Muscle of leg (tissue), 11 donors: Measurements from ENCODE around the gene ECE2. TPM values are rescaled to one million over a fixed set of nuclear protein-coding genes. Genes with fewer than 3 reads are reported as not detected.

ENCODE experiments used
- DNase-seq: peaks from one replicate; pipeline ENCODE4 v3.0.0; 2013
- H3K27ac ChIP-seq: one replicate; pipeline ENCODE4 v1.5.1; 2013; ENCODE audit warnings: mild to moderate bottlenecking, low read length, control low read depth
- H3K27me3 ChIP-seq: one replicate; pipeline ENCODE4 v1.6.1; 2013; ENCODE audit warnings: low read length; ENCODE audit not compliant: control insufficient read depth, insufficient read depth
- H3K36me3 ChIP-seq: one replicate; pipeline ENCODE4 v1.6.1; 2013; ENCODE audit warnings: low read length; ENCODE audit not compliant: control insufficient read depth, insufficient read depth
- H3K4me1 ChIP-seq: one replicate; pipeline ENCODE4 v1.6.1; 2013; ENCODE audit warnings: low read length; ENCODE audit not compliant: control insufficient read depth, insufficient read depth
- H3K4me3 ChIP-seq: one replicate; pipeline ENCODE4 v1.5.1; 2013; ENCODE audit warnings: low read length, control low read depth
- H3K9me3 ChIP-seq: replicated peaks from 2 replicates; pipeline ENCODE4 v1.6.1; 2013; ENCODE audit warnings: low read depth, low read length; ENCODE audit not compliant: control insufficient read depth
- WGBS: methylation state at CpG from one replicate; pipeline ENCODE4 v1.1.5; 2013; ENCODE audit warnings: missing lambda C conversion rate; ENCODE audit not compliant: insufficient coverage; 5-methylcytosine and 5-hydroxymethylcytosine counted together
- polyA plus RNA-seq, 8 donors: library from polyadenylated mRNA; unstranded; fragments of 120-200 nt; gene quantifications; one replicate each; pipeline versions ENCODE4 v1.2.1 to v1.2.3, GENCODE V29; 2013; ENCODE audit warnings: inconsistent platforms in 1 of 8, low replicate concordance in 1 of 8; ENCODE audit not compliant: insufficient read length in 8 of 8, insufficient read depth in 1 of 8
- total RNA-seq: library from RNA; stranded (reverse); fragments of 120-200 nt; gene quantifications from one replicate; pipeline ENCODE4 v1.2.4, GENCODE V29; 2013

Gene ECE2
- total and polyA plus RNA-seq, 9 donors = not detected

DNA sequence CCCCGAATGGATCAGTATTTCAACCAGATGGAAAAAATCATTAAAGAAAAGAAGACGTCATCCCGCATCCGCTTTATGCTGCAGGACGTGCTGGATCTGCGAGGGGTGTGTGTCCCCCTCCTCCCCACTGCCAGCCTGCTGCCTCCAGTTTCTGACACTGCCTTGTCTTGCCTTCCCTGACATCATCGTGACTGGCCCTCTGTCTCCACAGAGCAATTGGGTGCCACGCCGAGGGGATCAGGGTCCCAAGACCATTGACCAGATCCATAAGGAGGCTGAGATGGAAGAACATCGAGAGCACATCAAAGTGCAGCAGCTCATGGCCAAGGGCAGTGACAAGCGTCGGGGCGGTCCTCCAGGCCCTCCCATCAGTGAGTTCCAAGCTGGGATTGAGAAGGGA, 49.4 kb downstream of the ECE2 start:
- Histone ChIP-seq H3K4me3 (no peak overlapping the region), H3K27me3 (no peaks in the 10 kb centered on the region), H3K4me1 (peaks cover 2% of the 10 kb centered on the region), H3K27ac (no peak overlapping the region), H3K36me3 (peaks cover 94% of the 10 kb centered on the region), H3K9me3 (no peaks in the 10 kb centered on the region)
- DNase-seq = no peak
- WGBS = 86% methylated on average over 13 of the region's 13 CpGs

DNA sequence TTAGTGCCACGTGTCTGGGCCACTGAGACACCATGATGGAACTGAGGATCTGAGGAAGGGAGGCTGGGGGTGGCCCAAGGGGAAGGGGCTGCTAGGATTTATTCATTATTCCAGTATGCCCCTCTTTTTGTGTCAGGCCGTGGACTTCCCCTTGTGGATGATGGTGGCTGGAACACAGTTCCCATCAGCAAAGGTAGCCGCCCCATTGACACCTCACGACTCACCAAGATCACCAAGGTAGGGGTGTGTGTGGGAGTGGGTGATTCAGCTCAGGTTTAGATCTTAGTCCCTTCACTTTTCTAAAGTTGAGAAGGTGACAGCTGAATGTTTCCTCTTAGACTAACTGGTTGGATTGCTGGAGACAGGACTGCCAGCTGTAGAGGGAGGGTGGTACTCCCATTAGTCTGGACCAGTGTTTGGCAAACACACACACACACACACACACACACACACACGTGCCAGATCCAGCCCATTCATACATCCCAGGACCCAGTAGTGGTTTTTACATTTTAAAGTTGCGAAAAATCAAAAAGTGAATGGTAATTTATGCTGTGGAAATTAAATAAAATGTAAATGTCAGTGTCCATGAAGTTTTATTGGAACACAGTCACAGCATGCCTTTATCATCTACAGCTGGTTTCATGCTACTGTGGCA, 50.0 kb downstream of the ECE2 start:
- Histone ChIP-seq H3K27ac (no peak overlapping the region), H3K36me3 (peaks cover 90% of the 10 kb centered on the region), H3K27me3 (no peaks in the 10 kb centered on the region), H3K9me3 (no peaks in the 10 kb centered on the region), H3K4me1 (no peaks in the 10 kb centered on the region), H3K4me3 (no peak overlapping the region)
- no CpG with 5 or more reads among the region's 6 CpGs for WGBS
- no peak for DNase-seq

DNA sequence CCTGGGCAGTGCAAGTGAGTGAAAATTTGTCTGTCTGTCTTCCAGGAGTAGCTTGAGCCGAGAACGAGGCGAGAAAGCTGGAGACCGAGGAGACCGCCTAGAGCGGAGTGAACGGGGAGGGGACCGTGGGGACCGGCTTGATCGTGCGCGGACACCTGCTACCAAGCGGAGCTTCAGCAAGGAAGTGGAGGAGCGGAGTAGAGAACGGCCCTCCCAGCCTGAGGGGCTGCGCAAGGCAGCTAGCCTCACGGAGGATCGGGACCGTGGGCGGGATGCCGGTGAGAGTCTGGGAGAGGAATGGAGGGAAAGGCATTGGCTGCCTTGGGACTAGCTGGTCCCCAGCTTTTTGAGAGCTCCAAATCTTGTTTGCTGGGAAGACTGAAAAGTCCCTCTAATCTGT, 51.3 kb downstream of the ECE2 start:
- Histone ChIP-seq H3K4me1 (no peaks in the 10 kb centered on the region), H3K4me3 (no peak overlapping the region), H3K36me3 (peaks cover 90% of the 10 kb centered on the region), H3K9me3 (no peaks in the 10 kb centered on the region), H3K27ac (no peak overlapping the region), H3K27me3 (no peaks in the 10 kb centered on the region)
- WGBS = 92% methylated on average over 21 of the region's 21 CpGs
- DNase-seq = no peak

DNA sequence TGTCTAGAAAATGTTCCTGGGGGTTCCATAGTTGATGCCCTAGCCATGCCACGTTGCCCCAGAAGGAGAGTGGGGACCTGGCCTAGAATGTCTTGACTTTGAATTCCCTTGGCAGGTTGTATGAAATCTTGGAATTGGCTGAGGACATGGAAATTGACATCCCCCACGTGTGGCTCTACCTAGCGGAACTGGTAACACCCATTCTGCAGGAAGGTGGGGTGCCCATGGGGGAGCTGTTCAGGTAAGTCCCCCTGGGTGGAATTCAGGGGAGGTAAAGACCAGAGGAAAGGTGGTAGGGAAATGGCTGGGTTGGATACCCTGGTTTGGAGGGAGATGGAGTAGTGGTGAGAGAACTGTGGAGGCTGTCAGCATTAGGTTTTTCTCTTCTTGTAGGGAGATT, 52.7 kb downstream of the ECE2 start:
- Histone ChIP-seq H3K36me3 (peaks cover 90% of the 10 kb centered on the region), H3K27ac (no peak overlapping the region), H3K4me3 (no peak overlapping the region), H3K27me3 (no peaks in the 10 kb centered on the region), H3K4me1 (no peaks in the 10 kb centered on the region), H3K9me3 (no peaks in the 10 kb centered on the region)
- no peak for DNase-seq
- 51% methylated on average over 3 of the region's 3 CpGs for WGBS

DNA sequence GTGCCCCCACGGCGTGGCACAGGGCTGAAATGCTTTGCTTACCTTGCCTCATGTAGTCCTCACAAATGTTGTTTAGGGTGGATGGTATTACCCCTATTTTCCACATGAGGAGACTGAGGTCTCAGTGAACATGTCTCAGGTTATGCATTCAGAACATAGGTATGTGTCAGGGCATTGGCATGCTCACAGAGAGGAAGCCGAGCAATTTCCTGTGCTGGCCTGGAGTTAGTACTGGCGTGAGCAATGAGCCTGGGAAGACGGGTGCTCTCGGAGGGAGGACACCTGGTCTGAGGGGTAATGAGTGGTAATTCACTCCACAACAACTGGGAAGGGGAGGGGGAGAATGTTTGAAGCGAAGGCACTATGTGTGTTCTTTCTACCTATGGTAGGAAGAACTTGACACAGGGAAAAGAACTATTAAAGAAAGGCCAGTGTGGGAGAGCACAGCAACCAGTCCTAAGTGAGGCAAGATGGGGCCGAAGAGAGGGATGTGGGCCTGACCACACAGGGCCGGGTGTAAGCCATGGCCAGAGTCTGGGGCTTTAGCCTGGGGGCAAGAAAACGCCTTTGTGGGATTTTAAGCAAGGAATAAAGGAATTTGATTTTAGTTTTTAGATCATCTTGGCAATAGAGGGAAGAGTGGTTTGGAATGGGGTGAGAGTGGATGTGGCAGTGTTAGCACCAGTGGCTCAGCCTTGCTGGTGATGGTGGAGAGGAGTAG, 56.7 kb downstream of the ECE2 start:
- no peak overlapping the region for H3K4me3 ChIP-seq
- H3K4me1 ChIP-seq = peaks cover 19% of the 10 kb centered on the region
- peaks cover 70% of the 10 kb centered on the region for H3K36me3 ChIP-seq
- no peaks in the 10 kb centered on the region for H3K27me3 ChIP-seq
- H3K27ac ChIP-seq = no peak overlapping the region
- H3K9me3 ChIP-seq = no peaks in the 10 kb centered on the region
- 69% methylated on average over 10 of the region's 10 CpGs for WGBS
- no peak for DNase-seq

DNA sequence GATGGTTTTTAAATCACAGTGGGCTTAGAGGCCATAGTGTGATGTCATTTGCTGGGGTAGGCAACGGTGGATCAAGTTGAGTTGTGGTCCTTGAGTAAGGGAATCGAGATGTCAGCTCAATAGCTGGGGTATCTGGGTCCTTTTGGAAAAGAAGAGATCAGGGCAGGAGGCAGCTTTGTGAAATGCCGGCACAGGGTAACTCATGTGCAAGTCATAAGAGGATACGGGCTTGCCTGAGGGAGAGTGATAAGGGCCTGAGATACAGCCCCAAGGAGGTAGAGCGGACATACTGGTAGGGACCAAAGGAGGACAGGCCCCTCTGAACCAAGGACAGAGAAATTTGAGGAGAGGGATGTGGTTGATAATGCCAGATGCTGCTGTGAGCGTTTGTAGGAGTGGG, 57.4 kb downstream of the ECE2 start:
- Histone ChIP-seq H3K27me3 (no peaks in the 10 kb centered on the region), H3K36me3 (peaks cover 63% of the 10 kb centered on the region), H3K27ac (no peak overlapping the region), H3K4me1 (peaks cover 26% of the 10 kb centered on the region), H3K4me3 (no peak overlapping the region), H3K9me3 (no peaks in the 10 kb centered on the region)
- 80% methylated on average over 6 of the region's 6 CpGs for WGBS
- no peak for DNase-seq

DNA sequence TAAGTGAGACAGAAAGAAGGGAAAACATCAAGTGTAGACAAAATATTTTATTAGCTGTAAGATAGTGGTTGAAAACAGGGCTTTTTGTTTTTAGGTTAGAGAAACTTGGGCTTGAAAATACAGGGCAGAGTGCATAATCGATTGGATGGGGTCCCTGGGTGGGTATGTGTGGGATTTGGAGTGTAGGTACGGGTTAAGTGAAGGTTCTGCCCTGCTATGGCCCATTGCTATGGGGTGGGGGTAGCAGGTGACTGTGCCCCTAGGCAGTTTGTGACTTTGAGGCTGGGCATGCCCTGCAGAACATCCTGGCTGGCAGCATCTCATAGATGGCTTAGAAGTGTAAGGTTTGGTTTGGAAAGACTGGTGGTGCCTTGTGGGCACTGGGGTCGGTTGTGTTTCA, 57.9 kb downstream of the ECE2 start:
- H3K36me3 ChIP-seq = peaks cover 58% of the 10 kb centered on the region
- DNase-seq = no peak
- no peaks in the 10 kb centered on the region for H3K9me3 ChIP-seq
- peaks cover 31% of the 10 kb centered on the region for H3K4me1 ChIP-seq
- no peak overlapping the region for H3K4me3 ChIP-seq
- H3K27me3 ChIP-seq = no peaks in the 10 kb centered on the region
- WGBS = 100% methylated on average over 1 of the region's 3 CpGs
- no peak overlapping the region for H3K27ac ChIP-seq

DNA sequence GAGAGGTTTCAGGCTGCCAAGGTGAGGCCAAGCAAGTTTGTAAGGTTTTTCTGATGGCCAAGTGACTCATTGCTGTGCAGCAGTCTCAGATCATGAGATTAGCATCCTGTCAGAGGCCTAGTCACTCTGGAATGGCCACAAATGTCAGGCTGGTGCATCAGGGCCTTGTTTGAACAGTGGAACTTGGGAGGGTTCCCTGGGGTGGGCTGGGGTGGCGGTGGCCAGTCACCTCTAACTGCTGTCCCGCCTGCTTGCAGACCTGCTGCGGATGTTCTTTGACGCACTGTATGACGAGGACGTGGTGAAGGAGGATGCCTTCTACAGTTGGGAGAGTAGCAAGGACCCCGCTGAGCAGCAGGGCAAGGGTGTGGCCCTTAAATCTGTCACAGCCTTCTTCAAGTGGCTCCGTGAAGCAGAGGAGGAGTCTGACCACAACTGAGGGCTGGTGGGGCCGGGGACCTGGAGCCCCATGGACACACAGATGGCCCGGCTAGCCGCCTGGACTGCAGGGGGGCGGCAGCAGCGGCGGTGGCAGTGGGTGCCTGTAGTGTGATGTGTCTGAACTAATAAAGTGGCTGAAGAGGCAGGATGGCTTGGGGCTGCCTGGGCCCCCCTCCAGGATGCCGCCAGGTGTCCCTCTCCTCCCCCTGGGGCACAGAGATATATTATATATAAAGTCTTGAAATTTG, 58.8 kb downstream of the ECE2 start:
- no peak overlapping the region for H3K4me3 ChIP-seq
- peaks cover 52% of the 10 kb centered on the region for H3K36me3 ChIP-seq
- no peak for DNase-seq
- H3K9me3 ChIP-seq = no peaks in the 10 kb centered on the region
- 68% methylated on average over 14 of the region's 15 CpGs for WGBS
- peak overlapping the region; percentile 96 for H3K27ac ChIP-seq
- peaks cover 38% of the 10 kb centered on the region for H3K4me1 ChIP-seq
- no peaks in the 10 kb centered on the region for H3K27me3 ChIP-seq

DNA sequence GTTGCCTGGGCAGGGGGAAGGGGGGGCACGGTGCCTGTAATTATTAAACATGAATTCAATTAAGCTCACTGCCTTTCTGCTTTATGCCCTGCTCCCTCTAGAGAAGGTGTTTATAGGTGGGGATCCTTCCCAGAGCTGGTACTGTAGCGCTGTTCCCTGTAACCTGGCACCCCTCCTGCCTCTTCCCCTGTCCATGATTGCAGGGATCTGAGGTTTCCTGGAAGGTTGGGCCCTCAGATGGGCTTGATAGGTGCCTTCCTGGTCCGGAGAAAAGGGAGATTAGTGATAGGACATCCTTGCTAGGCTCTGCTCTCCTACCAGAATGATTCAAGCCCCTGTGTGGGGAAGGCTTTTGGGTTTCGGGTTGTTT, 59.5 kb downstream of the ECE2 start:
- H3K36me3 ChIP-seq = peaks cover 49% of the 10 kb centered on the region
- no peak for DNase-seq
- H3K27ac ChIP-seq = peak overlapping the region; percentile 96
- WGBS = 22% methylated on average over 1 of the region's 4 CpGs
- peak overlapping the region; percentile 81 for H3K4me3 ChIP-seq
- H3K27me3 ChIP-seq = no peaks in the 10 kb centered on the region
- H3K4me1 ChIP-seq = peaks cover 39% of the 10 kb centered on the region
- H3K9me3 ChIP-seq = no peaks in the 10 kb centered on the region
